Limb (tissue), 2 donors: ENCODE results near the gene WFDC10B.
"Not testable (repeated sequence)": the region's sequence is repeated elsewhere in the genome, so short reads cannot be mapped to it uniquely, and the experiment has no call there.

Experiments used
- DNase-seq, 2 donors: peaks; one replicate each; pipeline ENCODE4 v3.0.0-alpha.2; 2016; ENCODE audit errors: extremely low spot score in 2 of 2

The WFDC10B gene

GRCh38 chr20:45704969-45705637, at the start of gene WFDC10B:
Gene WFDC10B, minus strand, starts transcription at chr20:45705019. Its CDS starts 19,027 bp downstream, at chr20:45685992.
- DNase-seq, result no peak

- DNase-seq, result no peak
Observed at GRCh38 chr20:45752746-45753145, 47.9 kb upstream of the WFDC10B start.

GRCh38 chr20:45751721-45752120, 46.9 kb upstream of the WFDC10B start:
- DNase-seq, result no peak

- no peak for DNase-seq
Observed at GRCh38 chr20:45745015-45745414, 40.2 kb upstream of the WFDC10B start.

- no peak for DNase-seq
Observed at GRCh38 chr20:45742596-45742995, 37.8 kb upstream of the WFDC10B start.

GRCh38 chr20:45735988-45736387, 31.2 kb upstream of the WFDC10B start:
- DNase-seq, result no peak

- DNase-seq, result no peak
Observed at GRCh38 chr20:45735552-45735951, 30.7 kb upstream of the WFDC10B start.

- DNase-seq, result no peak
Observed at GRCh38 chr20:45732199-45732598, 27.4 kb upstream of the WFDC10B start.

- DNase-seq, result no peak
Observed at GRCh38 chr20:45727044-45727443, 22.2 kb upstream of the WFDC10B start.

- no peak for DNase-seq
Observed at GRCh38 chr20:45725134-45725533, 20.3 kb upstream of the WFDC10B start.

GRCh38 chr20:45722047-45722446, 17.2 kb upstream of the WFDC10B start, which contains the start of gene SPINT4:
Gene SPINT4, plus strand, starts transcription at chr20:45722347. Its CDS starts 21 bp downstream, at chr20:45722368.
- no peak for DNase-seq

GRCh38 chr20:45716141-45716688, 11.4 kb upstream of the WFDC10B start:
- not testable (repeated sequence) for DNase-seq

- no peak for DNase-seq
Observed at GRCh38 chr20:45701873-45702272, 2.9 kb downstream of the WFDC10B start, which contains the start of gene WFDC13. Gene WFDC13, plus strand, starts transcription at chr20:45702038. Its CDS starts 86 bp downstream, at chr20:45702124.

GRCh38 chr20:45701104-45701503, 3.7 kb downstream of the WFDC10B start:
- DNase-seq, result no peak

GRCh38 chr20:45695496-45695895, 9.3 kb downstream of the WFDC10B start:
- no peak for DNase-seq

- DNase-seq, result not testable (repeated sequence)
Observed at GRCh38 chr20:45693346-45693745, 11.5 kb downstream of the WFDC10B start.

- no peak for DNase-seq
Observed at GRCh38 chr20:45685896-45686295, 18.9 kb downstream of the WFDC10B start.

GRCh38 chr20:45679650-45680049, 25.2 kb downstream of the WFDC10B start:
- no peak for DNase-seq

- no peak for DNase-seq
Observed at GRCh38 chr20:45672765-45673164, 32.1 kb downstream of the WFDC10B start.

- no peak for DNase-seq
Observed at GRCh38 chr20:45670139-45670538, 34.7 kb downstream of the WFDC10B start, which contains the start of gene WFDC11. Gene WFDC11, minus strand, starts transcription at chr20:45670239. Its CDS starts 19,639 bp downstream, at chr20:45650600.

GRCh38 chr20:45657038-45657437, 47.8 kb downstream of the WFDC10B start:
- not testable (repeated sequence) for DNase-seq

- DNase-seq, result not testable (repeated sequence)
Observed at GRCh38 chr20:45651726-45652125, 53.1 kb downstream of the WFDC10B start.

GRCh38 chr20:45649312-45649863, 55.4 kb downstream of the WFDC10B start:
- DNase-seq, result no peak
